ENCODE data around the gene TLR10.
A peak's percentile ranks its signal among the peaks of the same experiment; 100 is the strongest.
"Not testable (repeated sequence)": the region's sequence is repeated elsewhere in the genome, so short reads cannot be mapped to it uniquely, and the experiment has no call there.

The TLR10 gene

GRCh38 chr4:38800961-38801450 is 18.2 kb upstream of the TLR10 start:
- DNase-seq (ENCODE audit: low spot score) = no peak

- DNase-seq (ENCODE audit: low spot score) = no peak
Observed at GRCh38 chr4:38800366-38800765, 17.6 kb upstream of the TLR10 start.

GRCh38 chr4:38795087-38795486 is 12.3 kb upstream of the TLR10 start:
- DNase-seq (ENCODE audit: low spot score) = no peak

DNA sequence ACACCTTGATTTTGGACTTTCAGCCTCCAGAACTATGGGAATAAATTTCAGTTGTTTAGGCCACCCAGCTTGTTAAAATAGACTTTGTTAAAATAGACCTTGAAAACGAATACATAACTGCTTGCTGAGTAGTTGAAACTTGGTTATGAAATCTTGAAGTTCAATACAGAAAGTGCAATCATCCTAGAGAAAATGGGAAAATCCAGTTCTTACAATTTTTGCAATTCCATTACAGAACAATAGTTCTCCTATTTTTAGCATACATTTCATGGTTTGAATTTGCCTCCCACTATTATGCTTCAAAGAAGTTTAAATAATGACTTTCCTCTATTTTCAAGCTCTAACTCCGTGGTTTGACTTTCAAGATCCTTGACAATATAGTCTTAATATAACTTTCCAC is 11.3 kb upstream of the TLR10 start:
- no peak for DNase-seq (ENCODE audit: low spot score)

DNA sequence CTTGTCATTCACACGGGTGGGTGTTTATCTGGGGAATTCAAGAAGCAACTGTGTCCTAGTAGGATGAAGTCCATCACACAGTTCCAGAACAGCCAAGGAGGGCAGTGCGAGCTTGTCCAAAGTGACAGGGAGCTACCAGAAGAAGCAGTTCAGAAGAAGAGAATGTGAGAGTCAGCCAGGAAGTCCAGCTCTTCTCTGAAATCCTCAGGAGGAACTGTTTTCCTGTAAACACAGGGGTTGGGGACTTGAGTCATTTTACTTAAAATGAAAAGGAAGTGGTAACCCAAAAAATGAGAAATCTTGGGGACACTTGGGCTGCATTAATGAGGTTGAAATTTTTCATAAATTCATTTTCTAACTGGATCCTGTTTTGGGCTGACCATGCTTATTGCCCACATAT is 8.2 kb upstream of the TLR10 start:
- DNase-seq (ENCODE audit: low spot score) = no peak

DNA sequence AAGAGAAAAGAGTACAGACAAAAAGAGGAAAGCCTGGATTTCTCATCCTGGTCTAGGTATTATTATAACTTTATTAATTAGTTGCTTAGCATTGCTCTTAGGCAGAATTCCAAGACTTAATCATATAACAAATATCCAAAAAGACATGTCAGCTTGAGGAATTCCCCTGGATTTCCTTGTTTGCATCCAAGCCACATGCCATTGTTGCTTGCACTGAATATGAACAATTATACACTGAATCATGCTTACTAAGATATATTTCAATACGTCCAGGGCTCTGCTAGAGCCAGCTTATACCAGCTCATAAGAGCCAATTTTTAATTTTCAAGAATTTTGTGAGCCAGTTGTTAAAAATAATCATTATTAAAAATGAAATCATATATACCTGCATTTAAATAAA is 5.5 kb upstream of the TLR10 start:
- no peak for DNase-seq (ENCODE audit: low spot score)

GRCh38 chr4:38787693-38788092 is 4.9 kb upstream of the TLR10 start:
- DNase-seq (ENCODE audit: low spot score) = no peak

GRCh38 chr4:38785901-38786402 is 3.2 kb upstream of the TLR10 start:
- peak; percentile 33 for DNase-seq (ENCODE audit: low spot score)

GRCh38 chr4:38785041-38785790 is 2.4 kb upstream of the TLR10 start:
- DNase-seq (ENCODE audit: low spot score) = no peak

- no peak for DNase-seq (ENCODE audit: low spot score)
Observed at GRCh38 chr4:38784141-38784540, 1.4 kb upstream of the TLR10 start.

GRCh38 chr4:38783109-38783460 is 295 bp upstream of the TLR10 start:
- DNase-seq (ENCODE audit: low spot score) = no peak

DNA sequence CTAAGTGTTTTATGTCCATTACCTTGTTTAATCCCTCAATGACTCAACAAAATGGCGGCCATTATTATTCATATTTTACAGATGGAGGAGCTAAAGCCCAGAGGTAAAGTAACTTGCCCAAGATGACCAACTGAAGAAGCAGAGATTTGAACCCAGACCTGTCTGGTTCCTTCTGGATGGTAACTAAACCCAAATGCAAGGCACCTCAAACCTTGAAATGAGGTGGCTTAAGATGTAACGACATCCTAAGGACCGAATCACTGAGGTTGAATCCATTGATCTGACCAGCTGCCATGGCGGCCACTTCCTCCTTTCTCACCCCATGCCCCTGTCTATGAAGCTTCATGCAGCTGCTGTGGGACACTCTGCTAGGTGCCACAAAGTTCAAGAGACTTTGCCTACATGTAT is 932 bp downstream of the TLR10 start:
- peak; percentile 78 for DNase-seq (ENCODE audit: low spot score)

DNA sequence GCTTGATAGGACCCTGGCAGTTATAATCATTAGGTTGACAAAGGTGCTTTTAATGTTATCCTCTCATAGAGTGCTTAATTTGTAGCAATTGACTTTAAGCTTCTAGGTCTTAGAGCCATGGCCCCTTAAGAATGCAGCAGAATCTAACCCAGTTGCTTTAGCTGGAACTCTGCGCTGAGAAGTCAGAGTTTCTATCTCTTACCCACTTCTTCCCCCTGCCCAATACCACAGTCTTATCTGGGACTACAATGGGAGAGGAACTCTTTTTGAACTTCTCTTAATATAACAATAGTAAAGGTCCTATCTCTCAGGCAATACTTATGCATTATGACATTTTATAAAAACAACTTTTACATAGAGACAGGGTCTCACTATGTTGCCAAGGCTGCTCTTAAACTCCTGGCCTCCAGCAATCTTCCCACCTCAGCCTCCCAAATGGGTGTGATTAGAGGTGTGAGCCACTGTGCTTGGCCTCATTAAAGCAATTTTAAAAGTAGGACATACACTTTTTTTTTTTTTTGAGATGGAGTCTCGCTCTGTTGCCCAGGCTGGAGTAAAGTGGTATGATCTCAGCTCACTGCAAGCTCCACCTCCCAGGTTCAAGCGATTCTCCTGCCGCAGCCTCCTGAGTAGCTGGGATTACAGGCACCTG is 1.8 kb downstream of the TLR10 start:
- peak; percentile 52 for DNase-seq (ENCODE audit: low spot score)

DNA sequence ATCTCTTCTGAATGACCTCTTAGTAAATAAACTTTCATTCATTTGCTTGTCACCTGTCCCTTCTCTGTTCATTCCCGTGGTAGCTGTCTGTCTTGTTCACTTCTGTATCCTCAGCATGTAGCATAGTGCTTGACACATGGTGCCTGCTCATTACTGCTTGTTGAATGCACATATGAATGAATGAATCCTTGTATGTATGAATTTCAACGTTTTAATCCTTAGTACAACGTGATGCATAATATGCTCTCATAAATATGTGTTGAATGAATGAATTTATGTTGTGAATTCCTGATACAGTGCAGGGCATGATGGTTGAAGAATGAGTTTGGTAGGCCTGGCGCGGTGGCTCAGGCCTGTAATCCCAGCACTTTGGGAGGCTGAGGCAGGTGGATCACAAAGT is 3.0 kb downstream of the TLR10 start:
- no peak for DNase-seq (ENCODE audit: low spot score)

GRCh38 chr4:38777925-38778324 is 4.9 kb downstream of the TLR10 start:
- DNase-seq (ENCODE audit: low spot score) = not testable (repeated sequence)

- no peak for DNase-seq (ENCODE audit: low spot score)
Observed at GRCh38 chr4:38775326-38775725, 7.5 kb downstream of the TLR10 start.

GRCh38 chr4:38774181-38774955 is 8.4 kb downstream of the TLR10 start:
- no peak for DNase-seq (ENCODE audit: low spot score)

DNA sequence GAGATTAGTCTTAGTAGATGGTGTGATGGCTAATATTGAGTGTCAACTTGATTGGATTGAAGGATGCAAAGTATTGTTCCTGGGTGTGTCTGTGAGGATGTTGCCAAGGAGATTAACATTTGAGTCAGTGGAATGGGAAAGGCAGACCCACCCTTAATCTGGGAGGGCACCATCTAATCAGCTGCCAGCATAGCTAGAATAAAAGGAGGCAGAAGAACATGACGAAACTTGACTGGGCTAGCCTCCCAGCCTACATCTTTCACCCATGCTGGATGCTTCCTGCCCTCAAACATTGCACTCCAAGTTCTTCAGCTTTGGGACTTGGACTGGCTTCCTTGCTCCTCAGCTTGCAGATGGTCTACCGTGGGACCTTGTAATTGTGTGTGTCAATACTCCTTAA is 12.5 kb downstream of the TLR10 start:
- not testable (repeated sequence) for DNase-seq (ENCODE audit: low spot score)

GRCh38 chr4:38769857-38770256 is 12.9 kb downstream of the TLR10 start:
- no peak for DNase-seq (ENCODE audit: low spot score)

DNA sequence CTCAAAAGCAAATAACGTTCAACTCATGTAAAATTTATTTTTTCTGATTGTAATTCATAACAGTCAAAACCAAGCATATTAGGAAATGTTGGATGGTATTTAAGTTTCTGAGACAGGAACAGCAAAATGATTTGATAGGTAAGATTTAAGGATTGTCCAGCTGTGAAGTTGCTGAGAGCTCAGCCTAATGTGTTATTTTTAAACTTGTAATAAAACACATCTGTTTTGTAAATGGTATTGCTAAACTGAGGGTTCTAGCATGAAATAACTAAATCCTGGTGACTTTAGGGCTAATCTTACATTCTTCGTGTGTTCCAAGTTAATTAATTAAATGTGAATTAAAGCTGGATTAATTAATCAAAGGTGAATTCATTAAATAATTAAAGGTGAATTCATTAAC is 13.3 kb downstream of the TLR10 start:
- DNase-seq (ENCODE audit: low spot score) = no peak

DNA sequence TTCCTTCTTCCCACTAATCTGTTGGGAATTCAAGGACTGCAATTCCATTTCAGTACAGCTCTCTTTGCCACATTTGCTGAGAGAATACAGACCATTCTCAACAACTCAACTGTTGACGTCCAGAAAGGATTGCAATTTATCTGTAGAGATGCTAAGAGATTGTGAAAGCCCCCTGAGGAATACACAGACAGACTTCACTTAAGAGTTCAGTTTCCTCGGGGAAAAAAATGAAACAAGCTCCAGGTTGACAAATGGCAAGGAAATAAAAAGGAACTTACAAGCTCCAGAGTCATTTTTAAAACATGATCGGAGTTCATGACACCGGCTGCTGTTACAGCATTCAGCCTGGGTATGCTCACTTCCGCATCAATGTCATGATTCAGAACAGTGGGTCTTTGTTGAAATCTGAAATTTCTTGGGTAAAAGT is 13.8 kb downstream of the TLR10 start:
- no peak for DNase-seq (ENCODE audit: low spot score)

DNA sequence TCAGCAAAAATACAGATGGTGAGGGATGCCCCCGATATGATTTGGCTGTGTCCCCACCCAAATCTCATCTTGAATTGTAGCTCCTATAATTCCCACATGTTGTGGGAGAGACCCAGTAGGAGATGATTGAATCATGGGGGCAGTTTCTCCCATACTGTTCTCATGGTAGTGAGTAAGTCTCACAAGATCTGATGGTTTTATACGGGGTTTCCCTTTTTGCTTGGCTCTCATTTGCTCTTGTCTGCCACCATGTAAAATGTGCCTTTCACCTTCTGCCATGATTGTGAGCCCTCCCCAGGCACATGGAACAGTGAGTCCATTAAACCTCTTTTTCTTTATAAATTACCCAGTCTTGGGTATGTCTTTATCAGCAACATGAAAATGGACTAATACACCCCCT is 15.8 kb downstream of the TLR10 start:
- DNase-seq (ENCODE audit: low spot score) = not testable (repeated sequence)

GRCh38 chr4:38765382-38765781 is 17.4 kb downstream of the TLR10 start:
- no peak for DNase-seq (ENCODE audit: low spot score)

Data from NAMALWA (cell line).